SH-SY5Y (cell line): ENCODE results near the gene CDCA8.

ENCODE experiments used
- GATA2 ChIP-seq: IDR thresholded peaks from 2 replicates; pipeline ENCODE4 v1.6.1; 2011; ENCODE audit warnings: mild to moderate bottlenecking, low read depth, low read length
- GATA3 ChIP-seq: IDR thresholded peaks from 2 replicates; pipeline ENCODE4 v1.6.1; 2011; ENCODE audit warnings: low read depth, mild to moderate bottlenecking, low read length, moderate library complexity

DNA sequence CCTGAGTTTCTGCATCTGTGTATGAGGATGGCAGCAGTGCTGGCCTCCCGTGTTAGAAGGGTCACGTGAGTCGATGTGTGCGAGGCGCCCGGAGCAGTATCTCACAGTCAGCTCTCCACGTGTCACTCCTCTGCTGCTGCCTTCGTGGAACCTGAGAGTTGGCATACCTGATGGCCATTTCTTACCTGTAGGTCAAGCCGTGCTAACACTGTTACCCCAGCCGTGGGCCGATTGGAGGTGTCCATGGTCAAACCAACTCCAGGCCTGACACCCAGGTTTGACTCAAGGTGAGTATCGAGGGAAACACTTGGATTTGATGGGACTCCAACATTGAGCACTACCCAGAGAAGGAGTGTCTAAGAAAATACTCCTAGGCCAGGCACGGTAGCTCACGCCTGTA, 10.7 kb downstream of the CDCA8 start:
- TF ChIP-seq GATA3 (no peak), GATA2 (no peak)
